LNCAP (cell line): ENCODE results near the gene GPR173.

Source experiments
- TF ChIP-seq, protein P1 (sequence below): fragments of 450-650 bp; IDR thresholded peaks from 2 replicates; pipeline ENCODE4 v1.5.1; 2017; ENCODE audit warnings: mild to moderate bottlenecking

The GPR173 gene

GRCh38 chrX:53080628-53081580 lies 32.3 kb downstream of the GPR173 start:
- TF ChIP-seq, protein P1, sequence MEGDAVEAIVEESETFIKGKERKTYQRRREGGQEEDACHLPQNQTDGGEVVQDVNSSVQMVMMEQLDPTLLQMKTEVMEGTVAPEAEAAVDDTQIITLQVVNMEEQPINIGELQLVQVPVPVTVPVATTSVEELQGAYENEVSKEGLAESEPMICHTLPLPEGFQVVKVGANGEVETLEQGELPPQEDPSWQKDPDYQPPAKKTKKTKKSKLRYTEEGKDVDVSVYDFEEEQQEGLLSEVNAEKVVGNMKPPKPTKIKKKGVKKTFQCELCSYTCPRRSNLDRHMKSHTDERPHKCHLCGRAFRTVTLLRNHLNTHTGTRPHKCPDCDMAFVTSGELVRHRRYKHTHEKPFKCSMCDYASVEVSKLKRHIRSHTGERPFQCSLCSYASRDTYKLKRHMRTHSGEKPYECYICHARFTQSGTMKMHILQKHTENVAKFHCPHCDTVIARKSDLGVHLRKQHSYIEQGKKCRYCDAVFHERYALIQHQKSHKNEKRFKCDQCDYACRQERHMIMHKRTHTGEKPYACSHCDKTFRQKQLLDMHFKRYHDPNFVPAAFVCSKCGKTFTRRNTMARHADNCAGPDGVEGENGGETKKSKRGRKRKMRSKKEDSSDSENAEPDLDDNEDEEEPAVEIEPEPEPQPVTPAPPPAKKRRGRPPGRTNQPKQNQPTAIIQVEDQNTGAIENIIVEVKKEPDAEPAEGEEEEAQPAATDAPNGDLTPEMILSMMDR = no peak

DNA sequence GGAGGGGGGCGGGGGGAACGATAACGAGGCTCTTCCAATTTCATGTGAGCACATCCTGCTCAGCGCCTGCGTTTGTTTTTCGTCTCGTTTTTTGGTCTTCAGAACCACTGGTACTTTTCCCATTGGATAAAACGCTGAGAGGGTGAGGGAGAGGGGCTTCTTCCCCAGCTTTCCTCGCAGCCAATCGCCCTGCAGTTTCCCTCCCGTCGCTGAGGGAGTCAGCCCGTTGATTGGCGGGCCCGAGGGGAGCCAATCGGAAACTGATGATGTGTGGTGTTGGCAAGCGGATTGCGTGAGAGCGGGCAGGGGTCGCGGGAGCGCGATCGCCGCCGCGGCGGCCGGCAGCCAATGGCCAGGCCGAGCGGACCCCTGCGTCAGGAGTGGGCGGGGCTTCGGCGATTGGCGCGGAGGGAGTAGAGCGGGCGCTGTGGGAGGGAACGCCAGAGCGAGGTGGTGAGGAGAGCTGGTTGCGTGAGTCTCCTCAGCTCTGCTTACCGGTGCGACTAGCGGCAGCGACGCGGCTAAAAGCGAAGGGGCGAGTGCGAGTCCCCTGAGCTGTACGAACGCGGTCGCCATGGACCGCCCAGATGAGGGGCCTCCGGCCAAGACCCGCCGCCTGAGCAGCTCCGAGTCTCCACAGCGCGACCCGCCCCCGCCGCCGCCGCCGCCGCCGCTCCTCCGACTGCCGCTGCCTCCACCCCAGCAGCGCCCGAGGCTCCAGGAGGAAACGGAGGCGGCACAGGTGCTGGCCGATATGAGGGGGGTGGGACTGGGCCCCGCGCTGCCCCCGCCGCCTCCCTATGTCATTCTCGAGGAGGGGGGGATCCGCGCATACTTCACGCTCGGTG lies 33.6 kb downstream of the GPR173 start, which contains the start of gene TSPYL2:
Gene TSPYL2 (plus strand): TSS at position 443 of the 848 bp plus-strand sequence. CDS start 132 bp downstream, at position 575.
- TF ChIP-seq, protein P1 = no peak

GRCh38 chrX:53082773-53083616 lies 34.4 kb downstream of the GPR173 start:
- TF ChIP-seq, protein P1 = no peak

- TF ChIP-seq, protein P1 = no peak
Observed at GRCh38 chrX:53084043-53084570, 35.5 kb downstream of the GPR173 start.

GRCh38 chrX:53084863-53085262 lies 36.3 kb downstream of the GPR173 start:
- TF ChIP-seq, protein P1 = no peak

GRCh38 chrX:53085661-53086229 lies 37.2 kb downstream of the GPR173 start:
- TF ChIP-seq, protein P1 = no peak
